ENCODE data around the gene STRA6. TPM values are rescaled to one million over a fixed set of nuclear protein-coding genes. Genes with fewer than 3 reads are reported as not detected.

Gene STRA6
- total RNA-seq, 1 experiment from 2014 or later = 0.54 TPM

DNA sequence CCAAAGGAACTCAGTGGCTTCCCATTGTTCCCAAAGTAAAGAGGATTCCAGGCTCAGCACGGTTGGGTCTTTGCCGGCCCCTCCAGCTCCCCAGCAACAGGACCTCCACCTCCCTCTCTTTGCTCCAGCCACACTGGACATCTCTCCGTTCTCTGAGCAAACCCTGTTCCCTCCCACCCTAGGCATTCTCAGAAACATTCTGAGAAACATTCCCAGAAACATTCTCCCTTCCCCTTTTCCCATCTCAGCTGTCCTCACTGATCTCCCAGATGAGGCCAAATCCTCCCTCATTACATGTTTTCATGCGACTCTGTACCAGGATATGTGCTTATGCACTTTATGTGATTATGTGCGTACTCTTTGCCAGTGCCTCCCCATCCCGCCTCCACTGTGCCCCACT lies 47.7 kb upstream of the STRA6 start (continued):
- TF ChIP-seq, protein P1, sequence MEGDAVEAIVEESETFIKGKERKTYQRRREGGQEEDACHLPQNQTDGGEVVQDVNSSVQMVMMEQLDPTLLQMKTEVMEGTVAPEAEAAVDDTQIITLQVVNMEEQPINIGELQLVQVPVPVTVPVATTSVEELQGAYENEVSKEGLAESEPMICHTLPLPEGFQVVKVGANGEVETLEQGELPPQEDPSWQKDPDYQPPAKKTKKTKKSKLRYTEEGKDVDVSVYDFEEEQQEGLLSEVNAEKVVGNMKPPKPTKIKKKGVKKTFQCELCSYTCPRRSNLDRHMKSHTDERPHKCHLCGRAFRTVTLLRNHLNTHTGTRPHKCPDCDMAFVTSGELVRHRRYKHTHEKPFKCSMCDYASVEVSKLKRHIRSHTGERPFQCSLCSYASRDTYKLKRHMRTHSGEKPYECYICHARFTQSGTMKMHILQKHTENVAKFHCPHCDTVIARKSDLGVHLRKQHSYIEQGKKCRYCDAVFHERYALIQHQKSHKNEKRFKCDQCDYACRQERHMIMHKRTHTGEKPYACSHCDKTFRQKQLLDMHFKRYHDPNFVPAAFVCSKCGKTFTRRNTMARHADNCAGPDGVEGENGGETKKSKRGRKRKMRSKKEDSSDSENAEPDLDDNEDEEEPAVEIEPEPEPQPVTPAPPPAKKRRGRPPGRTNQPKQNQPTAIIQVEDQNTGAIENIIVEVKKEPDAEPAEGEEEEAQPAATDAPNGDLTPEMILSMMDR (IDR thresholded peaks at IDR 0.05 in 2 of 3, conservative IDR thresholded peaks at IDR 0.05 in 1 of 3; ENCODE audit: borderline replicate concordance in 1 of 3, insufficient read depth in 1 of 3, low read depth in 2 of 3, low read length in 2 of 3) = no peak
- TF ChIP-seq RAD21 (IDR thresholded peaks at IDR 0.05; ENCODE audit: low read depth) (no peak), ZNF274 (IDR thresholded peaks at IDR 0.05; ENCODE audit: low read depth, low read length) (no peak)

DNA sequence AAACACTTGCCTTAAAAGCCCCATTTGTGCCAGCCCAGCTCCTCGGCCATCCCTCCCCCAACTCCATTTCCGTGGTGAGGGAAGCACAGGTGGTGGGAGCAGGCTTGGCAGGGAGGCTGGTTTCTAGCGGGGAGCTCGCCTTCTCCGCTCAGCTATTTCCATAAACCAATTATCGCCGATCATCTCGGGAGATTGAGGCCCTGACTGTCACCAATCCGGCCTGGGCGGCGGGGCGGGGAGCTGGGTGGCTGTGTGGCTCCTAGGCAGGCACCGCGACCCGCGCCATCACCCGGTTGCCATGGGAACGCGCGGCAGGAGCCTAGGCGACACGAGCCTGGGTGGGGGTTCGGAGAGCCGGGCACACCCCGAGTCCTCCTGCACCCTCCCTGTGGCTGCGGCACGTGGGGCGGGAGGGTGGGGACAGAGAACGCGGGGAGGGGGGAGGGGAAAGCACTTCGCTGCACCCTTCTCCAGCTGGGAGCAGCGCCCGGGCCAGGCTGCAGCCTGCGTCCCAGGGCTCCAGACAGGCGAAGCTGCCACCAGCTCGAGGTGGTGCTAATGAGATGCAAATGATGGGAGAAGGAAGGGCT lies 42.9 kb upstream of the STRA6 start:
- no peaks in the 10 kb centered on the region for H3K9me3 ChIP-seq (ENCODE audit: control insufficient read depth in 1 of 2, insufficient read depth in 1 of 2, low read depth in 1 of 2, low read length in 2 of 2)
- no peak overlapping the region for H3K4me3 ChIP-seq (replicated peaks in 1 of 2; ENCODE audit: low read depth in 1 of 2, low read length in 2 of 2)
- H3K9me2 ChIP-seq (ENCODE audit: insufficient read depth) = no peaks in the 10 kb centered on the region
- RAD21 ChIA-PET (ENCODE audit: low non-redundant PET in 1 of 2, low total read pairs in 2 of 2, uncharacterized antibody in 2 of 2, unreplicated experiment in 2 of 2) = no interaction called here
- no TSS peak for BruUV-seq (replicated peaks)
- DNase-seq (ENCODE audit: low read depth, low spot score) (no peak), ATAC-seq (no peak)
- TF ChIP-seq POLR2A (IDR thresholded peaks at IDR 0.05; ENCODE audit: borderline replicate concordance, extremely low read depth, insufficient read depth, insufficient read length) (no peak), JUND (IDR thresholded peaks at IDR 0.05) (no peak), SIN3A (IDR thresholded peaks at IDR 0.05; ENCODE audit: low read depth) (no peak)
- TF ChIP-seq, protein P2, sequence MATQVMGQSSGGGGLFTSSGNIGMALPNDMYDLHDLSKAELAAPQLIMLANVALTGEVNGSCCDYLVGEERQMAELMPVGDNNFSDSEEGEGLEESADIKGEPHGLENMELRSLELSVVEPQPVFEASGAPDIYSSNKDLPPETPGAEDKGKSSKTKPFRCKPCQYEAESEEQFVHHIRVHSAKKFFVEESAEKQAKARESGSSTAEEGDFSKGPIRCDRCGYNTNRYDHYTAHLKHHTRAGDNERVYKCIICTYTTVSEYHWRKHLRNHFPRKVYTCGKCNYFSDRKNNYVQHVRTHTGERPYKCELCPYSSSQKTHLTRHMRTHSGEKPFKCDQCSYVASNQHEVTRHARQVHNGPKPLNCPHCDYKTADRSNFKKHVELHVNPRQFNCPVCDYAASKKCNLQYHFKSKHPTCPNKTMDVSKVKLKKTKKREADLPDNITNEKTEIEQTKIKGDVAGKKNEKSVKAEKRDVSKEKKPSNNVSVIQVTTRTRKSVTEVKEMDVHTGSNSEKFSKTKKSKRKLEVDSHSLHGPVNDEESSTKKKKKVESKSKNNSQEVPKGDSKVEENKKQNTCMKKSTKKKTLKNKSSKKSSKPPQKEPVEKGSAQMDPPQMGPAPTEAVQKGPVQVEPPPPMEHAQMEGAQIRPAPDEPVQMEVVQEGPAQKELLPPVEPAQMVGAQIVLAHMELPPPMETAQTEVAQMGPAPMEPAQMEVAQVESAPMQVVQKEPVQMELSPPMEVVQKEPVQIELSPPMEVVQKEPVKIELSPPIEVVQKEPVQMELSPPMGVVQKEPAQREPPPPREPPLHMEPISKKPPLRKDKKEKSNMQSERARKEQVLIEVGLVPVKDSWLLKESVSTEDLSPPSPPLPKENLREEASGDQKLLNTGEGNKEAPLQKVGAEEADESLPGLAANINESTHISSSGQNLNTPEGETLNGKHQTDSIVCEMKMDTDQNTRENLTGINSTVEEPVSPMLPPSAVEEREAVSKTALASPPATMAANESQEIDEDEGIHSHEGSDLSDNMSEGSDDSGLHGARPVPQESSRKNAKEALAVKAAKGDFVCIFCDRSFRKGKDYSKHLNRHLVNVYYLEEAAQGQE (IDR thresholded peaks at IDR 0.05; ENCODE audit: low read depth) = no peak
- no peak overlapping the region for H2AFZ ChIP-seq (ENCODE audit: low read depth, low read length, poor library complexity, severe bottlenecking)
- peaks cover 23 to 30% of the 10 kb centered on the region in 2 experiments for H3K4me1 ChIP-seq (ENCODE audit: control insufficient read depth in 1 of 2, insufficient read depth in 2 of 2, low read length in 2 of 2)
- H3K79me2 ChIP-seq (ENCODE audit: insufficient read depth, low read length) = no peaks in the 10 kb centered on the region
- POLR2A ChIA-PET = no interaction called here
- no peaks in the 10 kb centered on the region for H3K36me3 ChIP-seq (ENCODE audit: control insufficient read depth in 1 of 2, insufficient read depth in 2 of 2, low read length in 2 of 2)
- CTCF ChIA-PET = interaction anchor here (1.5 kb wide), 1 partner anchor 62 kb away, joined by 3 read pairs; no protein-coding TSS in a partner anchor
- H3K27ac ChIP-seq (ENCODE audit: low read depth, low read length) = no peak overlapping the region
- no peak overlapping the region for H3K4me2 ChIP-seq (ENCODE audit: low read length)
- H3K27me3 ChIP-seq (ENCODE audit: insufficient read depth, low read length) = no peaks in the 10 kb centered on the region
- no peaks in the 10 kb centered on the region for H4K20me1 ChIP-seq (ENCODE audit: insufficient read depth)
- H3K9ac ChIP-seq (ENCODE audit: low read length) = no peak overlapping the region
- intact Hi-C loops (cut with micrococcal nuclease) = no loop called here

Data from HCT116 (cell line).